Liver (tissue), 3 donors: Measurements from ENCODE around the gene ENO4.

Experiments used
- FOXA1 ChIP-seq: IDR thresholded peaks from 2 replicates; pipeline ENCODE4 v1.6.1; 2016; ENCODE audit warnings: antibody characterized with exemption
- GABPA ChIP-seq, 2 donors: IDR thresholded peaks in 1 of 2; conservative IDR thresholded peaks in 1 of 2; 2 replicates each; pipeline ENCODE4 v1.6.1; 2016; ENCODE audit warnings: antibody characterized with exemption in 2 of 2, mild to moderate bottlenecking in 1 of 2, moderate library complexity in 1 of 2
- NR2F2 ChIP-seq: IDR thresholded peaks from 2 replicates; pipeline ENCODE4 v1.6.1; 2016; ENCODE audit warnings: antibody characterized with exemption
- RAD21 ChIP-seq, 2 donors: IDR thresholded peaks; 2 replicates each; pipeline ENCODE4 v1.6.1; 2016; ENCODE audit warnings: antibody characterized with exemption in 2 of 2, mild to moderate bottlenecking in 2 of 2
- SP1 ChIP-seq: IDR thresholded peaks from 2 replicates; pipeline ENCODE4 v1.6.1; 2018; ENCODE audit warnings: antibody characterized with exemption, mild to moderate bottlenecking
- TAF1 ChIP-seq: conservative IDR thresholded peaks from 2 replicates; pipeline ENCODE4 v1.6.1; 2016; ENCODE audit warnings: antibody characterized with exemption, mild to moderate bottlenecking
- YY1 ChIP-seq: IDR thresholded peaks from 2 replicates; pipeline ENCODE4 v1.6.1; 2016; ENCODE audit warnings: antibody characterized with exemption, mild to moderate bottlenecking
- TF ChIP-seq, protein P1 (sequence below): IDR thresholded peaks from 2 replicates; pipeline ENCODE4 v1.6.1; 2016; ENCODE audit warnings: antibody characterized with exemption
- TF ChIP-seq, protein P2 (sequence below): fragments of 150-350 bp; IDR thresholded peaks from 2 replicates; pipeline ENCODE4 v1.5.1; 2017; ENCODE audit warnings: improper control_type of control experiment, low read depth, low read length; ENCODE audit not compliant: missing input control
- TF ChIP-seq, protein P3 (sequence below): IDR thresholded peaks from 2 replicates; pipeline ENCODE4 v1.6.1; 2016; ENCODE audit warnings: antibody characterized with exemption
- TF ChIP-seq, protein P4 (sequence below): IDR thresholded peaks from 2 replicates; pipeline ENCODE4 v1.6.1; 2016; ENCODE audit warnings: antibody characterized with exemption
- donor health status: healthy.
- donor health status: healthy.

DNA sequence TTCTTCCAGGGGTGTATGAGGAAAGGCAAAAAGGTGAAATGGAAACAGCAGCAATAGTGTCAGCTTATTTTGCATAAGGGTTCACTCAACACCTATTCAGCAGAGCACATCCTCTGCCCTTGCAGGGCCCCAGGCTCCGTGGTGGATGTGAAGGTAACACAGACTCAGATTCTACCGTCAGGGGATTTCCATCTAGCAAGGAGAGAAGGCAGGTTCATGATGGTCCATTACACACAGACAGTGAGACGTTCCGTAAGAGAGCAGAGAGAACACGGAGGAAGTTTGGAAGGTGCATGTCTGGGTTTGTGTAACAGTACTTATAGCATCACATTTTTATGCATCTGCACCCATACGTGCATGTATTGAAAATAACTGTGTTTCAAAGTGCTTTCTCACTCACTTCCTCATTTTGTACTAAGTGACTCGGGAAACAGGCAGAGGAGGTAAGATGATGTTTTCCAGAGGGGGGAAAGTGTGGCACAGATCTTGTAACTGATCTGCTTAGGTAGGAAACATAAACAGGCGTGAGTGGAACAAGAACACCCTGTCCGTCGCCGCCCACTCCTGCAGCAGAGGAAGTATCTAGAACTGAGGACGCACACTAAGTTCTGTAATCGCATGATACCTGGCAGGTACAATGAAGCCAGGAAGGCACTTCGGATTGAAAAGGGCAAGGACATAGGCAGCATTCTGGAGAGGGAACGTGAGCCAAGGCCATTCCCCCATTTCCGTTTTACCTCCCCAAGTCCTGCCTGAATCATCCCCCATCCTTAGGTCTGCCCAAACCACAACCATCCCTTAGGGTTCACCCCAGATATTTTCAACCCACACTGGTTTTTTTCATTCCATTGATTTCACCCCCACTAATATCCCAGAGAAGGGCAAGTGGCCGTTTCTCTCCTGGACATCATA, 1.0 kb upstream of the ENO4 start:
- TF ChIP-seq, protein P1, sequence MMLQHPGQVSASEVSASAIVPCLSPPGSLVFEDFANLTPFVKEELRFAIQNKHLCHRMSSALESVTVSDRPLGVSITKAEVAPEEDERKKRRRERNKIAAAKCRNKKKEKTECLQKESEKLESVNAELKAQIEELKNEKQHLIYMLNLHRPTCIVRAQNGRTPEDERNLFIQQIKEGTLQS, result no peak
- TF ChIP-seq FOXA1 (no peak), GABPA (IDR thresholded peaks at IDR 0.05 in 1 of 2, conservative IDR thresholded peaks at IDR 0.05 in 1 of 2) (no peak), RAD21 (IDR thresholded peaks at IDR 0.05) (no peak), TAF1 (no peak), YY1 (no peak), NR2F2 (no peak), SP1 (no peak)
- TF ChIP-seq, protein P2, sequence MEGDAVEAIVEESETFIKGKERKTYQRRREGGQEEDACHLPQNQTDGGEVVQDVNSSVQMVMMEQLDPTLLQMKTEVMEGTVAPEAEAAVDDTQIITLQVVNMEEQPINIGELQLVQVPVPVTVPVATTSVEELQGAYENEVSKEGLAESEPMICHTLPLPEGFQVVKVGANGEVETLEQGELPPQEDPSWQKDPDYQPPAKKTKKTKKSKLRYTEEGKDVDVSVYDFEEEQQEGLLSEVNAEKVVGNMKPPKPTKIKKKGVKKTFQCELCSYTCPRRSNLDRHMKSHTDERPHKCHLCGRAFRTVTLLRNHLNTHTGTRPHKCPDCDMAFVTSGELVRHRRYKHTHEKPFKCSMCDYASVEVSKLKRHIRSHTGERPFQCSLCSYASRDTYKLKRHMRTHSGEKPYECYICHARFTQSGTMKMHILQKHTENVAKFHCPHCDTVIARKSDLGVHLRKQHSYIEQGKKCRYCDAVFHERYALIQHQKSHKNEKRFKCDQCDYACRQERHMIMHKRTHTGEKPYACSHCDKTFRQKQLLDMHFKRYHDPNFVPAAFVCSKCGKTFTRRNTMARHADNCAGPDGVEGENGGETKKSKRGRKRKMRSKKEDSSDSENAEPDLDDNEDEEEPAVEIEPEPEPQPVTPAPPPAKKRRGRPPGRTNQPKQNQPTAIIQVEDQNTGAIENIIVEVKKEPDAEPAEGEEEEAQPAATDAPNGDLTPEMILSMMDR, result no peak
- TF ChIP-seq, protein P3, sequence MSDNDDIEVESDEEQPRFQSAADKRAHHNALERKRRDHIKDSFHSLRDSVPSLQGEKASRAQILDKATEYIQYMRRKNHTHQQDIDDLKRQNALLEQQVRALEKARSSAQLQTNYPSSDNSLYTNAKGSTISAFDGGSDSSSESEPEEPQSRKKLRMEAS, result no peak
- TF ChIP-seq, protein P4, sequence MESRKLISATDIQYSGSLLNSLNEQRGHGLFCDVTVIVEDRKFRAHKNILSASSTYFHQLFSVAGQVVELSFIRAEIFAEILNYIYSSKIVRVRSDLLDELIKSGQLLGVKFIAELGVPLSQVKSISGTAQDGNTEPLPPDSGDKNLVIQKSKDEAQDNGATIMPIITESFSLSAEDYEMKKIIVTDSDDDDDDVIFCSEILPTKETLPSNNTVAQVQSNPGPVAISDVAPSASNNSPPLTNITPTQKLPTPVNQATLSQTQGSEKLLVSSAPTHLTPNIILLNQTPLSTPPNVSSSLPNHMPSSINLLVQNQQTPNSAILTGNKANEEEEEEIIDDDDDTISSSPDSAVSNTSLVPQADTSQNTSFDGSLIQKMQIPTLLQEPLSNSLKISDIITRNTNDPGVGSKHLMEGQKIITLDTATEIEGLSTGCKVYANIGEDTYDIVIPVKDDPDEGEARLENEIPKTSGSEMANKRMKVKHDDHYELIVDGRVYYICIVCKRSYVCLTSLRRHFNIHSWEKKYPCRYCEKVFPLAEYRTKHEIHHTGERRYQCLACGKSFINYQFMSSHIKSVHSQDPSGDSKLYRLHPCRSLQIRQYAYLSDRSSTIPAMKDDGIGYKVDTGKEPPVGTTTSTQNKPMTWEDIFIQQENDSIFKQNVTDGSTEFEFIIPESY, result no peak
